ENCODE measurements around the gene NAV2.

The NAV2 gene

DNA sequence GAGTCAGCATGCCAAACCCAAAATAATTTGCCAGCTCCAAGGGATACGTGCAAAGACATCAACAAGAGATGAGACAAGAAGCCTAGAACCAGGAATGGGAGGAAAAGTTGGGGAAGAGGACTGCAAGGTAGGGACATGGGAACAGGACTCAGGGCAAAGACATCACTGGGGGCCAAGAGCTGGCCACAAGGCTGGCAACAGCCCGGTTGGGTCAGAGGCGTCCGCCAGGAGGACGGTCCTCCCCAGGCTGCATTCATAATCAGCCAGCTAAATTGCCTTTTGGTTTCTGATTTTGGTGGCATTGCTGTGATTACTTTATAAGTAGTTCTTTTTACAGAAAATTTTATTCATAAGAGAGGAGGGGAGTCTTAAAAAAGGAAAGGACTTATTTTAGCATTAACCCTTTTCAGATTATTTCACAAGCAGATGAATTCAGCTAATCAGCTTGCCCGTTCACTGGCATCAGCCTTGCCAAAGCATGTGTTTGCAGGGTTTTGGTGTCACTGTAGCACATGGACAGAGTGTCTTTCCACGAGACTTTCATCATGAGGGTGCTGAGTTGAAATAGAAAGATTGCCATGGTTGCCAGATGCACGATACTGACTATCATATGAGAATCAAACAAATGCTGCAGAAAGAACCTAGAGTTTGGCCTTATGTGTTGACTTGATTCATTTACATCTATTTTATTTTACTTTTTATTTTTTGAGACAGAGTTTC lies 23.2 kb upstream of the NAV2 start:
- no peak overlapping the region for H3K4me2 ChIP-seq (ENCODE audit: low read depth, low read length)
- no peaks in the 10 kb centered on the region for H3K27me3 ChIP-seq (replicated peaks; ENCODE audit: insufficient read depth, low read length)
- no peak overlapping the region for H2AFZ ChIP-seq (ENCODE audit: low read length)
- H3K4me1 ChIP-seq (ENCODE audit: low read length), result peaks cover 10% of the 10 kb centered on the region
- TF ChIP-seq, protein P1, sequence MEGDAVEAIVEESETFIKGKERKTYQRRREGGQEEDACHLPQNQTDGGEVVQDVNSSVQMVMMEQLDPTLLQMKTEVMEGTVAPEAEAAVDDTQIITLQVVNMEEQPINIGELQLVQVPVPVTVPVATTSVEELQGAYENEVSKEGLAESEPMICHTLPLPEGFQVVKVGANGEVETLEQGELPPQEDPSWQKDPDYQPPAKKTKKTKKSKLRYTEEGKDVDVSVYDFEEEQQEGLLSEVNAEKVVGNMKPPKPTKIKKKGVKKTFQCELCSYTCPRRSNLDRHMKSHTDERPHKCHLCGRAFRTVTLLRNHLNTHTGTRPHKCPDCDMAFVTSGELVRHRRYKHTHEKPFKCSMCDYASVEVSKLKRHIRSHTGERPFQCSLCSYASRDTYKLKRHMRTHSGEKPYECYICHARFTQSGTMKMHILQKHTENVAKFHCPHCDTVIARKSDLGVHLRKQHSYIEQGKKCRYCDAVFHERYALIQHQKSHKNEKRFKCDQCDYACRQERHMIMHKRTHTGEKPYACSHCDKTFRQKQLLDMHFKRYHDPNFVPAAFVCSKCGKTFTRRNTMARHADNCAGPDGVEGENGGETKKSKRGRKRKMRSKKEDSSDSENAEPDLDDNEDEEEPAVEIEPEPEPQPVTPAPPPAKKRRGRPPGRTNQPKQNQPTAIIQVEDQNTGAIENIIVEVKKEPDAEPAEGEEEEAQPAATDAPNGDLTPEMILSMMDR (IDR thresholded peaks at IDR 0.05; ENCODE audit: low read length), result no peak
- no peak for TF ChIP-seq EZH2 (optimal IDR thresholded peaks at IDR 0.05; ENCODE audit: low read depth, low read length)
- TF ChIP-seq EZH2phosphoT487 (IDR thresholded peaks at IDR 0.05; ENCODE audit: low read length), result no peak
- H3K27ac ChIP-seq (ENCODE audit: low read length), result no peak overlapping the region
- no peaks in the 10 kb centered on the region for H3K9me2 ChIP-seq (replicated peaks; ENCODE audit: insufficient read depth, low read length)
- H3K9ac ChIP-seq (ENCODE audit: low read length), result no peak overlapping the region
- H4K20me1 ChIP-seq (ENCODE audit: insufficient read depth, low read length), result no peaks in the 10 kb centered on the region; the same call in 1 of the 2 replicates
- no peak overlapping the region for H3K4me3 ChIP-seq (ENCODE audit: low read length)
- H3K36me3 ChIP-seq (replicated peaks; ENCODE audit: insufficient read depth, low read length), result no peaks in the 10 kb centered on the region
- no peak for DNase-seq
- H3F3A ChIP-seq (ENCODE audit: insufficient read depth, low read length), result no peaks in the 10 kb centered on the region; the same call in 1 of the 2 replicates
- H3K79me2 ChIP-seq (ENCODE audit: low read length), result no peaks in the 10 kb centered on the region
- no peaks in the 10 kb centered on the region for H3K9me3 ChIP-seq (replicated peaks; ENCODE audit: insufficient read depth, low read length)

DNA sequence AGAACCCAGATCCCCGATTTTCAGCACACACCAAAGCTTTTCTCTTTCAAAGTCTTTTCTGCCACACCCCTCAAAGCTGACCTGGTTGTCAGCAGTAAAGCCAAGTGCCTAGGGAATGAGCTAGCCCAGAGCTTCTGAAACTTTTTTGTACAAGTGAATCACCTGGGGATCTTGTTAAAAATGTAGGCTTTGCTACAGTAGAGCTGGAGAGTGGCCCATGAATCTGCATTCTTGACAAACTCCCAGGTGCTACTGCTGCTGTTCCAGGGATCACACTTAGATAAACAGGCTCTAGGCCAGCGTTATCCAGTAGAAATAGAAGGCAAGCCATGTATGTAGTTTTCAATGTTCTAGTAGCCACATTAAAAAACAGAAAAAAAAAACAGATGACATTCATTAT lies 21.8 kb upstream of the NAV2 start:
- Histone ChIP-seq H3K27ac (ENCODE audit: low read length) (no peak overlapping the region), H3K4me1 (ENCODE audit: low read length) (peaks cover 10% of the 10 kb centered on the region), H3K27me3 (replicated peaks; ENCODE audit: insufficient read depth, low read length) (no peaks in the 10 kb centered on the region), H3F3A (ENCODE audit: insufficient read depth, low read length) (no peaks in the 10 kb centered on the region; the same call in 1 of the 2 replicates), H2AFZ (ENCODE audit: low read length) (no peak overlapping the region), H3K9me3 (replicated peaks; ENCODE audit: insufficient read depth, low read length) (no peaks in the 10 kb centered on the region), H3K9me2 (replicated peaks; ENCODE audit: insufficient read depth, low read length) (no peaks in the 10 kb centered on the region), H3K4me3 (ENCODE audit: low read length) (no peak overlapping the region), H3K36me3 (replicated peaks; ENCODE audit: insufficient read depth, low read length) (no peaks in the 10 kb centered on the region), H3K4me2 (ENCODE audit: low read depth, low read length) (no peak overlapping the region), H3K79me2 (ENCODE audit: low read length) (no peaks in the 10 kb centered on the region), H4K20me1 (ENCODE audit: insufficient read depth, low read length) (no peaks in the 10 kb centered on the region; the same call in 1 of the 2 replicates), H3K9ac (ENCODE audit: low read length) (no peak overlapping the region)
- DNase-seq, result no peak
- no peak for TF ChIP-seq EZH2phosphoT487 (IDR thresholded peaks at IDR 0.05; ENCODE audit: low read length)
- no peak for TF ChIP-seq EZH2 (optimal IDR thresholded peaks at IDR 0.05; ENCODE audit: low read depth, low read length)
- TF ChIP-seq, protein P1 (IDR thresholded peaks at IDR 0.05; ENCODE audit: low read length), result no peak

DNA sequence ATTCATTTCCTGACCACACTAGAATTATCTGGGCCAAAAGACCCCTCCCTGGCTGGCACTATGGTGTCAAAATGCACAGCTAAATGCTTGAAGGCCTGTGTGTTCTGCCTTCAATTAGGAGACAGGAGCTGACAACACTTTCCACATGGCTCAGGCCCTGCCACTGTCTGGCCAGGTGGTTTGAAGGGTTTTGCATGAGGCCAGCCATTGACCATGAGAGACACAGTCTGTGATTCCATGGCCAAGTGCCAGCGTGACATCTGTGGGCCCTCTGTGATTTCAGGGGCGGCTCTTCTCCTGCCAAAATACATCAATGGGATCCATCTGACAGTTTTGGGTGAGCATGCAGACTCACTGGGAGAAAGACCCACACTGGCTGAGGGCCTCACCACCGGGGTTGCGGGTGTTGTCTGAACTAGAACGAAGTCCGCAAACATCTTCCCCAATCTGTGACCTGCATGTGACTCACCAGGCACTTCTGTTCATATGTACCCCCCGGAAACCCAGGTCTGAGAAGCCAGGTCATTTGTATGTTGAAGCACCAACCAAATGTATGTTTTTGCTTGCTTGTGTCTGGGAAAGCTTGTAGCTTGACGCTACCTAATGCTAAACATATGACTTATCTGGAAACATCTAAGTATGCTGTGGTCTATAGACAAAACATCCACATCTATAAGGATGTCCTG lies 20.7 kb upstream of the NAV2 start:
- Histone ChIP-seq H3K4me2 (ENCODE audit: low read depth, low read length) (no peak overlapping the region), H3K4me3 (ENCODE audit: low read length) (no peak overlapping the region), H3K9me2 (replicated peaks; ENCODE audit: insufficient read depth, low read length) (no peaks in the 10 kb centered on the region), H2AFZ (ENCODE audit: low read length) (no peak overlapping the region), H3K27me3 (replicated peaks; ENCODE audit: insufficient read depth, low read length) (no peaks in the 10 kb centered on the region), H4K20me1 (ENCODE audit: insufficient read depth, low read length) (no peaks in the 10 kb centered on the region; the same call in 1 of the 2 replicates), H3K9ac (ENCODE audit: low read length) (no peak overlapping the region), H3F3A (ENCODE audit: insufficient read depth, low read length) (no peaks in the 10 kb centered on the region), H3K27ac (ENCODE audit: low read length) (no peak overlapping the region), H3K79me2 (ENCODE audit: low read length) (no peaks in the 10 kb centered on the region), H3K36me3 (replicated peaks; ENCODE audit: insufficient read depth, low read length) (no peaks in the 10 kb centered on the region), H3K4me1 (ENCODE audit: low read length) (peaks cover 4% of the 10 kb centered on the region), H3K9me3 (replicated peaks; ENCODE audit: insufficient read depth, low read length) (no peaks in the 10 kb centered on the region)
- DNase-seq, result no peak
- TF ChIP-seq EZH2 (optimal IDR thresholded peaks at IDR 0.05; ENCODE audit: low read depth, low read length) (no peak), EZH2phosphoT487 (IDR thresholded peaks at IDR 0.05; ENCODE audit: low read length) (no peak)
- TF ChIP-seq, protein P1 (IDR thresholded peaks at IDR 0.05; ENCODE audit: low read length), result no peak
